ENCODE measurements around the gene SHISA6. TPM values are rescaled to one million over a fixed set of nuclear protein-coding genes. Genes with fewer than 3 reads are reported as not detected.

Gene SHISA6
- total RNA-seq, 1 experiment from 2014 or later: 2.9 TPM

- H3K27ac ChIP-seq (ENCODE audit: insufficient read length, low read depth, low read length): no peak overlapping the region
- H3K4ac ChIP-seq (ENCODE audit: low read depth, low read length): no peak overlapping the region
- no peaks in the 10 kb centered on the region for H3K23me2 ChIP-seq (ENCODE audit: insufficient read length, low read depth, low read length, poor library complexity, severe bottlenecking)
- H2AK5ac ChIP-seq (ENCODE audit: insufficient read length, low read length): no peak overlapping the region
- no peaks in the 10 kb centered on the region for H4K20me1 ChIP-seq (ENCODE audit: control insufficient read depth, insufficient read depth, insufficient read length)
- Mint-ChIP-seq H3K9me3 (no peaks in the 10 kb centered on the region; a peak in 1 of 5 replicates), H3K4me1 (peaks cover 2 to 8% of the 10 kb centered on the region in 2 experiments; a peak in 3 of 4 replicates), H3K27me3 (ENCODE audit: low read depth) (peaks cover 5% of the 10 kb centered on the region), H3K36me3 (ENCODE audit: insufficient read depth in 1 of 3, low read depth in 3 of 3) (no peaks in the 10 kb centered on the region), H3K27ac (no peak overlapping the region), H3K4me3 (no peak overlapping the region)
- H2BK15ac ChIP-seq (ENCODE audit: low read depth, low read length): no peak overlapping the region
- no peak for TF ChIP-seq CTCF (conservative IDR thresholded peaks at IDR 0.05)
- no peak overlapping the region for H2BK20ac ChIP-seq (ENCODE audit: low read depth, low read length, poor library complexity, severe bottlenecking)
- H3K23ac ChIP-seq (ENCODE audit: insufficient read length, low read depth, low read length): no peak overlapping the region
- no peaks in the 10 kb centered on the region for H3K27me3 ChIP-seq (ENCODE audit: insufficient read depth, low read length)
- no peak for DNase-seq
- H3K9me3 ChIP-seq (ENCODE audit: control insufficient read depth, low read depth, low read length): no peaks in the 10 kb centered on the region
- no peak overlapping the region; the same call in 1 of the 2 replicates for H3K14ac ChIP-seq (ENCODE audit: insufficient read depth, low read length)
- no peak overlapping the region for H4K5ac ChIP-seq (ENCODE audit: insufficient read length, low read depth, low read length)
- H2BK5ac ChIP-seq (ENCODE audit: insufficient read length, low read length): no peak overlapping the region
- no peak overlapping the region for H2AFZ ChIP-seq (ENCODE audit: low read length)
- WGBS (ENCODE audit: extremely low coverage, insufficient read length, low lambda C conversion rate): no CpG with 5 or more reads among the region's 4 CpGs
- no peak overlapping the region for H2BK120ac ChIP-seq (ENCODE audit: low read depth, low read length, poor library complexity, severe bottlenecking)
- H3K9ac ChIP-seq (ENCODE audit: extremely low read depth, insufficient read length, low read length): no peak overlapping the region
- H3K56ac ChIP-seq (ENCODE audit: insufficient read length, low read depth, low read length): no peak overlapping the region
- H3K79me2 ChIP-seq (ENCODE audit: insufficient read depth, low read length): no peaks in the 10 kb centered on the region
- H3T11ph ChIP-seq (ENCODE audit: low read length): no peak overlapping the region
- no peak overlapping the region for H4K91ac ChIP-seq (ENCODE audit: insufficient read length, low read depth, low read length)
- H3K4me2 ChIP-seq (ENCODE audit: insufficient read depth, insufficient read length, low read length): no peak overlapping the region
- H3K4me1 ChIP-seq (ENCODE audit: insufficient read depth, low read length): peaks cover 2% of the 10 kb centered on the region; the same call in 1 of the 2 replicates
- no peaks in the 10 kb centered on the region for H3K79me1 ChIP-seq (ENCODE audit: insufficient read depth, low read depth, low read length, poor library complexity, severe bottlenecking)
- peak overlapping the region; percentile 90 for H4K8ac ChIP-seq (replicated peaks; ENCODE audit: insufficient read length, low read depth, low read length)
- no peak overlapping the region for H2BK12ac ChIP-seq (ENCODE audit: insufficient read length, low read depth, low read length)
- H3K18ac ChIP-seq (ENCODE audit: insufficient read length, low read depth, low read length): peak overlapping the region; percentile 6
These were observed 274.1 kb downstream of the SHISA6 start for GRCh38 chr17:11514981-11515680.
